Heart left ventricle (tissue), 16 donors: ENCODE results near the gene OGA. TPM values are rescaled to one million over a fixed set of nuclear protein-coding genes. Genes with fewer than 3 reads are reported as not detected.

ENCODE experiments used
- ATAC-seq, 4 donors: fragments of 200-7000 bp; cut with Tn5 transposase; one replicate each; pipeline ENCODE4 v1.9.1; 2020 to 2022; ENCODE audit warnings: moderate library complexity in 4 of 4, mild to moderate bottlenecking in 3 of 4, moderate number of reproducible peaks in 1 of 4
- DNase-seq, 5 donors: peaks; one replicate each; pipeline ENCODE4 v3.0.0-alpha.2; 2020
- H3K27ac ChIP-seq, 12 donors: fragments of 200-600 bp; sonication (generic) in 4 of 12; one replicate each; pipeline versions ENCODE4 v1.5.0 to v1.8.0; 2016 to 2022; ENCODE audit warnings: mild to moderate bottlenecking in 2 of 12
- H3K27me3 ChIP-seq, 9 donors: fragments of 200-600 bp; sonication (generic) in 2 of 9; one replicate each; pipeline versions ENCODE4 v1.5.1 to v1.8.0; 2016 to 2022; ENCODE audit warnings: mild to moderate bottlenecking in 3 of 9
- H3K36me3 ChIP-seq, 9 donors: fragments of 200-600 bp; sonication (generic) in 2 of 9; one replicate each; pipeline versions ENCODE4 v1.5.0 to v1.8.0; 2018 to 2022; ENCODE audit warnings: mild to moderate bottlenecking in 2 of 9
- H3K4me1 ChIP-seq, 12 donors: fragments of 200-600 bp; sonication (generic) in 4 of 12; one replicate each; pipeline versions ENCODE4 v1.5.0 to v1.8.0; 2016 to 2022; ENCODE audit warnings: mild to moderate bottlenecking in 3 of 12
- H3K4me3 ChIP-seq, 12 donors: fragments of 200-600 bp; sonication (generic) in 4 of 12; one replicate each; pipeline versions ENCODE4 v1.5.0 to v1.8.0; 2017 to 2022; ENCODE audit warnings: mild to moderate bottlenecking in 9 of 12, moderate library complexity in 4 of 12
- H3K9me3 ChIP-seq, 12 donors: fragments of 200-600 bp; sonication (generic) in 4 of 12; one replicate each; pipeline versions ENCODE4 v1.5.0 to v1.8.0; 2016 to 2022; ENCODE audit warnings: mild to moderate bottlenecking in 1 of 12
- CTCF ChIP-seq, 12 donors: fragments of 200-600 bp; sonication (generic) in 4 of 12; IDR thresholded peaks; one replicate each; pipeline versions ENCODE4 v1.5.0 to v1.8.0; 2018 to 2022; ENCODE audit warnings: antibody characterized with exemption in 12 of 12, mild to moderate bottlenecking in 5 of 12
- POLR2A ChIP-seq, 2 donors: fragments of 450-650 bp; IDR thresholded peaks; one replicate each; pipeline ENCODE4 v1.6.1; 2017; ENCODE audit warnings: antibody characterized with exemption in 2 of 2, mild to moderate bottlenecking in 2 of 2, moderate library complexity in 2 of 2
- WGBS, 4 donors: extraction: QIAGEN DNeasy Blood & Tissue Kit in 2 of 4; methylation state at CpG; one replicate each; pipeline versions ENCODE4 v1.1.5 to v1.1.7; 2013 to 2018; 5-methylcytosine and 5-hydroxymethylcytosine counted together
- intact Hi-C, 10 donors: fragments of 100-400 bp; cut with DNase I; formaldehyde crosslinking; loops; one replicate each; pipeline versions ENCODE4 v1.11.1 to v1.14.2; 2022
- polyA plus RNA-seq, 2 donors: library from polyadenylated mRNA; stranded (reverse); fragments of 200-250 nt; gene quantifications; one replicate each; pipeline ENCODE4 v1.2.3, GENCODE V29; 2013
- total RNA-seq, 9 donors: library from RNA; depleted of rRNA in 2 of 9; stranded (reverse); fragments of >200 nt in 2 of 9; fragmentation: NEBNext Ultra II Directional in 3 of 9; extraction: Animal tissue kit (Norgen Biotek cat#: 25700) in 3 of 9; gene quantifications; one replicate each; pipeline versions ENCODE4 v1.1.0 to v1.2.4, GENCODE V29; 2016 to 2023
- donor health status: ischemic (EF 13 %, LVEDD 7.1; RV severe dilation, severe dysfunction).
- donor health status: healthy with polysubstance abuse.
- donor health status: DM: no; HTN: yes; CAD: no.
- donor health status: DM: no; HTN: no; CAD: no.
- donor health status: ischemic (EF 25% LVEDD 6.9; RV normal size, moderate dysfunction).
- donor health status: ischemic (EF 25% LVEDD 5.7; RV mildly dilated, moderate dysfunction).
- donor health status: healthy.
- donor health status: DM: yes; HTN: yes; CAD: no.
- donor health status: ischemic (EF 35%, LVEDD 5.7; RV mildly dilated, moderate dysfunction).
- donor health status: nonischemic (EF 11% LVEDD 7.7; RV severe dilation, severe dysfunction).
- donor health status: DM: yes; HTN: yes; CAD: no.
- donor health status: PGD.
- donor health status: ischemic (EF 29% LVEDD 5.4; RV normal size, mild dysfunction).
- donor health status: nonischemic (EF 23%, LVEDD 6.1; RV moderate dilation, normal function).

OGA gene
- total and polyA plus RNA-seq, 11 donors, result 42.1 to 164 (median 90.7) TPM

- H3K27ac ChIP-seq, result peak overlapping the region; percentile 8 to 64 (median 36)
- H3K36me3 ChIP-seq, result peaks cover 0 to 18% (median 5%) of the 10 kb centered on the region in 9 donors
- TF ChIP-seq CTCF (IDR thresholded peaks at IDR 0.05), result no peak
- TF ChIP-seq POLR2A (IDR thresholded peaks at IDR 0.05), result no peak
- H3K9me3 ChIP-seq, result peaks cover 0 to 15% (median 4%) of the 10 kb centered on the region in 12 donors
- ATAC-seq (peak in 3 of 4 donors; percentile 33 to 76 (median 35)), DNase-seq (no peak)
- H3K27me3 ChIP-seq, result no peaks in the 10 kb centered on the region
- no peak overlapping the region for H3K4me3 ChIP-seq
- intact Hi-C loops, result no loop called here
- H3K4me1 ChIP-seq, result peaks cover 0 to 51% (median 27%) of the 10 kb centered on the region in 12 donors
- WGBS, 4 donors, result 44 to 57% (median 53%) methylated on average over 3 of the region's 3 CpGs
These were observed 40.7 kb upstream of the OGA start for GRCh38 chr10:101858723-101859500.

GRCh38 chr10:101857802-101858476 lies 39.7 kb upstream of the OGA start:
- intact Hi-C loops, result no loop called here
- no peak for TF ChIP-seq CTCF (IDR thresholded peaks at IDR 0.05)
- TF ChIP-seq POLR2A (IDR thresholded peaks at IDR 0.05), result no peak
- ATAC-seq (peak in 2 of 4 donors; percentile 38 to 43), DNase-seq (no peak)
- 0 to 50% (median 39%) methylated on average over 1 of the region's 1 CpG for WGBS, 4 donors
- Histone ChIP-seq H3K27ac (peak overlapping the region in 10 of 12 donors; percentile 14 to 64 (median 38)), H3K9me3 (peaks cover 0 to 15% (median 4%) of the 10 kb centered on the region in 12 donors), H3K36me3 (peaks cover 0 to 18% (median 4%) of the 10 kb centered on the region in 9 donors), H3K4me1 (peaks cover 0 to 51% (median 27%) of the 10 kb centered on the region in 12 donors), H3K27me3 (no peaks in the 10 kb centered on the region), H3K4me3 (no peak overlapping the region)

GRCh38 chr10:101856626-101857025 lies 38.4 kb upstream of the OGA start:
- intact Hi-C loops, result no loop called here
- peaks cover 0 to 15% (median 4%) of the 10 kb centered on the region in 12 donors for H3K9me3 ChIP-seq
- H3K36me3 ChIP-seq, result peaks cover 0 to 8% (median 0%) of the 10 kb centered on the region in 9 donors
- H3K4me3 ChIP-seq, result no peak overlapping the region
- DNase-seq, result no peak
- H3K4me1 ChIP-seq, result peaks cover 0 to 61% (median 29%) of the 10 kb centered on the region in 12 donors
- no peak for ATAC-seq
- no peaks in the 10 kb centered on the region for H3K27me3 ChIP-seq
- peak overlapping the region in 4 of 12 donors; percentile 18 to 63 (median 44) for H3K27ac ChIP-seq
- TF ChIP-seq POLR2A (IDR thresholded peaks at IDR 0.05) (no peak), CTCF (IDR thresholded peaks at IDR 0.05) (no peak)
